GM13977 (cell line): Measurements from ENCODE around the gene PRX.
A peak's percentile ranks its signal among the peaks of the same experiment; 100 is the strongest.

Source experiments
- DNase-seq: peaks from one replicate; pipeline ENCODE4 v3.0.0; 2012; ENCODE audit warnings: low spot score
- in situ Hi-C: fragments of 300-500 bp; cut with MboI; formaldehyde crosslinking; loops from one replicate; pipeline ENCODE4 v1.12.0; 2022; ENCODE audit warnings: low sequenced_read_pairs, low pct_unique_long_range_greater_than_20kb, mixed read lengths, inconsistent platforms; ENCODE audit not compliant: unreplicated experiment
- TF ChIP-seq, protein P1 (sequence below): IDR thresholded peaks from 2 replicates; pipeline ENCODE4 v1.5.1; 2012; ENCODE audit warnings: mild to moderate bottlenecking, control low read depth; ENCODE audit not compliant: insufficient read depth; ENCODE audit errors: extremely low read depth, missing control alignments

The PRX gene

DNA sequence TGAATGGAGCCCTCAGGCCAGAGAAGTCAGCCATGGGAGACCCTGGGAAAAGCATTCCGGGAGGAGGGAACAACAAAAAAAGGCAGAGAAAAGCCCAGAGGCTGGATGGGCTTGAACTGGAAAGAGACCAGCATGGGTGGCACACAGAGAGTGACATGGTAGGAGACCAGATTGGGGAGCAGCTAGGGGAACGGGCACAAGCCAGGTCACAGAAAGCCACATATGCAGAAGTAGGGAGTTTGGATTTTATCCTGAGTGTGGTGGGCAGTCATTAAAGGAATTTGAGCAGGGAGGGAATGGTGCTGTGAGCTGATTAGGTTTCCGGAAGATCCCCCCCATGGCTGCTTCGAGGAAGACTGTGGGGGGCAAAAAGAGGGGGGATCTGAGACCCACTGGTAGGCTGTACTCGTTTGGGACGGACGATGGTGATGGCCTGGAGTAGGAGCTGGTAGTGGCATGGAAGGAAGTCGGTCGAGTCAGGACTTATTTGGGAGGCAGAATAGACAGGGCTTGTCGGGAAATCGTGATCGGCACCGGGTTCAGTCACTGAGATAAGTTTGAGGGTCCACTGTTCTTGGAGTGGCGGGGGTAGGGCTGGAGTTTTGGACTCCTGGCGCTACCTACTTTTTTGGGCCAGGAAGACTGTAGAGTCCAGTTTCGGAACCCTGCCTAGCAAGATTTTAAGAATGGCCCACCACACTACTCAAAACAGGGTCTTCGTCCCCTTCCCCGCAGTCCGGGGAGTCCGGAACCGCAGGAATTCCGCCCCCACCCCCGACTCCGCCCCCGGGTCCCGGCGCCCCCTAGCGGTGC lies 11.7 kb upstream of the PRX start:
- in situ Hi-C loops = no loop called here
- TF ChIP-seq, protein P1, sequence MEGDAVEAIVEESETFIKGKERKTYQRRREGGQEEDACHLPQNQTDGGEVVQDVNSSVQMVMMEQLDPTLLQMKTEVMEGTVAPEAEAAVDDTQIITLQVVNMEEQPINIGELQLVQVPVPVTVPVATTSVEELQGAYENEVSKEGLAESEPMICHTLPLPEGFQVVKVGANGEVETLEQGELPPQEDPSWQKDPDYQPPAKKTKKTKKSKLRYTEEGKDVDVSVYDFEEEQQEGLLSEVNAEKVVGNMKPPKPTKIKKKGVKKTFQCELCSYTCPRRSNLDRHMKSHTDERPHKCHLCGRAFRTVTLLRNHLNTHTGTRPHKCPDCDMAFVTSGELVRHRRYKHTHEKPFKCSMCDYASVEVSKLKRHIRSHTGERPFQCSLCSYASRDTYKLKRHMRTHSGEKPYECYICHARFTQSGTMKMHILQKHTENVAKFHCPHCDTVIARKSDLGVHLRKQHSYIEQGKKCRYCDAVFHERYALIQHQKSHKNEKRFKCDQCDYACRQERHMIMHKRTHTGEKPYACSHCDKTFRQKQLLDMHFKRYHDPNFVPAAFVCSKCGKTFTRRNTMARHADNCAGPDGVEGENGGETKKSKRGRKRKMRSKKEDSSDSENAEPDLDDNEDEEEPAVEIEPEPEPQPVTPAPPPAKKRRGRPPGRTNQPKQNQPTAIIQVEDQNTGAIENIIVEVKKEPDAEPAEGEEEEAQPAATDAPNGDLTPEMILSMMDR = no peak
- DNase-seq = no peak

DNA sequence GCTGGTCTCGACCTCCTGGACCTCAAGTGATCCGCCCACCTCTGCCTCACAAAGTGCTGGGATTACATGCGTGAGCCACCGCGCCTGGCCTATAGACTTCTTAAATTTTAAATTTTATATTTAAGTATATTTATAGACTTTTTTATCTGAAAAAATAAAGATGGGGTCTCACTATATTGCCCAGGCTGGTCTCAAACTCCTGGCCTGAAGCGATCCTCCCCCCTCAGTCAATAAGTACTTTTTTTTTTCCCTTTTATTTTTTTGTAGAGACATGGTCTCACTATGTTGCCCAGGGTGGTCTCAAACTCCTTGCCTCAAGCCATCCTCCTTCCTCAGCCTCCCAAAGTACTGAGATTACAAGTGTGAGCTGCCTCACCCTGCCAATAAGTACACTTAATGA lies 10.8 kb upstream of the PRX start:
- no peak for DNase-seq
- TF ChIP-seq, protein P1 = peak; percentile 1
- in situ Hi-C loops = no loop called here

DNA sequence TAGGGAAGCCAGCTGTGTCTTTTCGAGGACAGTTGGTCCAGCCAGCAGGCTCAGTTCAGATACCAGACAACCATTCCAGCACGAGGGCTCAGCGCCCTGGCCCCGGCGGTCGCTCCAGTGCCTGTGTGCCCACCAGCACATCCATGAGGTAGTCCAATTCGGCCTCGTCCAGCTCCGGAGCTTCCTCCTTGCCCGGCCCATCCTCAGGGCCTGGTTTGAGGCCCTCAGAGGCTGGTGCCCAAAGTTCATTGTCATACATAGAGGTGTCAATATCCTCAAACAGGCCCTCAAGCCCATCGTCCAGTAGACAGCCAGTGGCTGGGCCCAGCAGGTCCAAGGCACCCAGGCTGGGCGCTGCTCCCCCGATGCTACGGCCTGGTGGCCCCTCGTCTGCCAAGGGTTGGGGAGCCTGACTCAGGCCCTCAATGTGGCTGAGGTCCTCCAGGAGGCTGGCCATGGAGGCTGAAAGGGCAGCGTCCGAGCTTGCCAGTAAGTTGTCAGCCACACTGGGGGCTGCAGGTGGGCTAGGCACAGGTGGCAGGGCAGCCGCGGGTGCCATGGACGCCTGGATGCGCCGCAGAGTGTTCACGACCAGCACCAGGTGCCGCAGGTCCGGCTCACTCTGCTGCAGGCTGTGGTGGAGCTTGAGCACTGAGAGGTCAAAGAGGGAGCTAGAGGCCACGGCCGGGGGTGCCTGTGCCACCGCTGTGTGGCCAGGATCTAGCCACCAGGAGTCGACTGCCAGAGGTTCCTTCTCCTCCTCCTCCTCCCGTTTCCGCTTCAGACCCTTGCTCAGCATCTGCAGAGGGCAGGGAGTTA lies 9.8 kb upstream of the PRX start:
- in situ Hi-C loops = no loop called here
- DNase-seq = no peak
- TF ChIP-seq, protein P1 = no peak

DNA sequence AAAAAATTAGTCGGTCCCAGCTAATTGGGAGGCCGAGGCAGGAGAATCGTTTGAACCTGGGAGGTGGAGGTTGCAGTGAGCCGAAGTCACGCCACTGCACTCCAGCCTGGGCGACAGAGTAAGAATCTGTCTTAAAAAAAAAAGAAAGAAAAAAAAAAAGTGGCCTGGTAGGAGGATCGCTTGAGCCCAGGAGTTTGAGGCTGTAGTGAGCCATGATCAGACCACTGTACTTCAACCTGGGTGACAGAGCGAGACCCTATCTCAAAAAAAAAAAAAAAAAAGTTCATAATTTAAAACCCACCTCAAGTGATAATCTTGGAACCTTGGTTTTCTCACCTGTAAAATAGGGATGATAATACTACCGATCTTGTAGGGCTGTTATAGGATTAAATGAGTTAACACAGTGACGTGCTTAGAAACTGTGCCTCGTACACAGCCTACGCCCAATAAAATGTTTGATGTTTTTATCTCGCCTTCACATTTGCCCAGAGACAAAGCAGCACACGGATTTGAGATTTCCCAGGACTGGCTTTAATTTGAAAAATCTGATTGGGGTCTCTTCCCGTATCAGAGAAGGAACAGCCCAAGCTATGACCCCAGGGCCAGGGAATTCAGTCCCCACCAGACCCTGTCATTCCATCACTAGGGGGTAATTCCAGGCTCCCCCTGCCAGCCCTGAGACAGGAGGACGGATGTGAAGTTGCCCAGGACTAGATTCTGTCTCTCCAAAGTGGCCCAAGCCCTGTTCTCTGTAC lies 9.0 kb upstream of the PRX start:
- in situ Hi-C loops = no loop called here
- DNase-seq = no peak
- TF ChIP-seq, protein P1 = no peak

DNA sequence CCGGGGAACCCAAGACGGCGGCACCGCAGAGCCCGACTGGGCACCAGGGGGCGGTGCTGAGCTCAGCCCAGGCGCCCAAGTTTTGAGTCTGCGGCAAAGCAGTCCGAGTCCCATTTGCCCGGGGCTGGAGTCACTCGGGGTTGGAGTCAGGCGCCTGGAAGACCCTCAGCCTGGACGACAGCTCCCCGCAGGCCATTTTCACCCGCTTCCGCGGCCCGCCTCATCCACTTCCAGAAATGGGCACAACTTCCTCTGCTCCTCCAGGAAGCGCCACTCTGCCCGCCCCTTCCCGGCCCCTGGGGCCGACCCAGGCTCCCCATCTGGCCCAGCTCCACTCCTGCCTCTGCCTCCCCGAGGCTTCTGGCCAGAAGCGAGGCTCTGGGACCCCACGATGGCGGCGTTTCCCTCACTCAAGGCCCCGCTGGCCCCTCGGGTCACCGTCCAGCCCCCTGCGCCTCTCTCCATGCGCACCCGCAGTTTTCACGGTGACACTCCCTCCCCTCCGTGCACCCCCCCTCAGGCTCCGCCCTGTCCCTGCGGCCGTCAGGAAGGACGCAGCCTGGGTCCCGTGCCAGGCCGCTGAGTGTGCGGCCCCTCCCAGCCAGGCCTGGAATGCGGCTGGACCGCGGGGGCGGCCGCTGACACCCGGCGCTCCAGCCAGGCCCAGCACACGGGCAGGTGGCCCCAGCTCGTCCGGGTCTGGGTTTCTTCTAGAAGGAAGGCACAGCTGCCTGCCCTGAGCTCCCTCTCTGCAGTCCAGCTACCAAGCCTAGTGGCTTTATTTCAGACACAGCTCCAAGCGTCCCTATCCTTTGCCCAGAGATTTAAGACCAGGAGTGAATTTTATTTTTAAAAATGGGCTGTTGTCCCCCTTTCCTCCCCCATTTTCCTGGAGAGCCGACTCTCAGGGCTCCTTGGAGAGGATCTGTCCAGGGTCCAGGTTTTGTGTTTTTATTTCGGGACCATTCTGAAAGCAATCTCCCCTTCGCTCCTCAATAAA lies 7.9 kb upstream of the PRX start:
- TF ChIP-seq, protein P1 = peak; percentile 89
- DNase-seq = peak; percentile 80
- in situ Hi-C loops = no loop called here

DNA sequence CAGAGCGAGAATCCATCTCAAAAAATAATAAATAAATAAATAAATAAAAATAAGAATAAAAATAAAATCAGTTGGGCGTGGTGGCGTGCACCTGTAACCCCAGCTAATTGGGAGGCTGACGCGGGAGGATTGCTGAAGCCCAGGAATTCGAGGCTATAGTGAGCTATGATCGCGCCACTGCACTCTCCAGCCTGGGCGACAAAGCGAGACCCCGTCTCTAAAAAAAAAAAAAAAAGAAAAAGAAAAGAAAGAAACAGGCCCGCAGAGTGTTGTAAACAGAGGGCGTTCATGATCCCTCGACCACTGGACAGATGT lies 7.2 kb upstream of the PRX start:
- no peak for DNase-seq
- TF ChIP-seq, protein P1 = no peak
- in situ Hi-C loops = no loop called here
